Measurements from ENCODE around the gene IGFBP2.
"Not testable (repeated sequence)": the region's sequence is repeated elsewhere in the genome, so short reads cannot be mapped to it uniquely, and the experiment has no call there.

IGFBP2 gene

GRCh38 chr2:216632952-216633615 lies at the start of gene IGFBP2:
TSS of gene IGFBP2 (plus strand) at chr2:216633420. CDS start at chr2:216633524, 104 bp downstream.
- peak; percentile 6 for DNase-seq

DNA sequence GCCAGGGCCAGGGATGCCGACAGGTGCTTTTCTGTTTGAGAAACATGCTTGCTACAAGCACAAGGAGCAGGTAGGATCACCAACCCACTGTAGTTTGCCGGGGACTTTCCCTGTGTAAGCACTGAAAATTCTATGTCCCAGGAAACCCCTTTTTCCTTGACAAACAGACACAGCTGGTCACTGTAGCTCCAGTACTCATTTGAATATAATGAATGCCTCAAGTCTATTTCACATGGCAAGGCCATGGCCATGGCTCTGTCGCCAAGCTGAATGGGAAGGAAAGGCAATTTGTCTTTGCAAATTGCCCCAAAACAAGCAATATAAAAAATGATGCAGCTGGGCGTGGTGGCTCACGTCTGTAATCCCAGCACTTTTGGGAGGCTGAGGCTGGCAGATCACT lies 49.6 kb upstream of the IGFBP2 start:
- no peak for DNase-seq

DNA sequence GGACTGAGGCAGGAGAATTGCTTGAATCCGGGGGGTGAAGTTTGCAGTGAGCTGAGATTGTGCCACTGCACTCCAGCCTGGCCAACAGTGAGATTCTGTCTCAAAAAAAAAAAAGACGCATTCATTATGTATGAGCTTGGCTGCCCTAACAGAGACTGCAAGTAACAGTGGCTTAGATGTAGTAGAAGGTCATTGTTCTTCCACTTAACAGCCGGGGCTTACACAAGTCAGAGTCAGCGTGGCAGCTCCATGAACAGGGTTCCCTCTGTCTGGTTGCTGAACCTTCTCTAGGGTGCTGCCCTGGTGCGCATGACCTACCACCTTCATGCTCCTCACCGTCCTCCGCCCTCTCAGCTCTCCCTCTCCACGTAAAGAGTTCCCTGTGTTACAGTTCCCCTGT lies 49.1 kb upstream of the IGFBP2 start:
- DNase-seq: no peak

DNA sequence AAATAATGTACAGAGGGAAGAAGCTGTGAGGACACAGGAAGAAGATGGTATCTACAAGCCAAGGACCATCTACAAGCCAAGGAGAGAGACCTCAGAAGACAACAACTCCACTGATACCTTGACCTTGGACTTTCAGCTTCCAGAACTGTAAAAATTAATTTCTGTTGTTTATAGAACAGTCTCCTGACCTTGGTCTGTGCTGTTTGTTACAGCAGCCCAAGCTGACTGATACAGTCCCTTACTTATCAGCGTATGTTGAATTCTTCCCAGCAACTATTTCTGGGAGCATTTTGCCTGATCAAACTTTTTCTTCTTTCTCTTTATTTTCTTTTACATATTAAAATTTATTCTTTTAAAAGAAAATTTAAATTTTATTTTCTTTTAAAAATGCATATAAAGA lies 47.8 kb upstream of the IGFBP2 start:
- no peak for DNase-seq

- no peak for DNase-seq
Observed at GRCh38 chr2:216588861-216589710, 44.1 kb upstream of the IGFBP2 start.

GRCh38 chr2:216589791-216590190 lies 43.4 kb upstream of the IGFBP2 start:
- DNase-seq: no peak

DNA sequence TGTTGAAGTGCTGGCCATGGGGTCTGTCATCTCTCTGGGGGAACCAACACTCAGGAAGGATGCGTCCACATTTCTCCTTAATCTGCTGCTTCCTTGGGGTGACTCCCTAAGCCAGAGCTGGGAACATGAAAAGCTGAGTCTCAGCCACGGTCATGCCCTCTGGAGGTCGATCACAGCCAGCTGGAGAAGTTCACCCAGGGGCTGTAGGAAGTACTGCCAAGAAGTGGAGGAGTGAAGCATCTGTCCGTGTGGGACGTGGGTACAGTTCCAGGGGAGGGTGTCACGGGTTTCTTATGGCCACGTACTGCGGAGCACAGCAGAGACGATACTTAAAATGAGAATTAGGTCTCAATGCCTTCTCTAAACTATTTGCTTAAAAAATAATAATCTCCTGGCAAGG lies 42.4 kb upstream of the IGFBP2 start:
- DNase-seq: no peak

DNA sequence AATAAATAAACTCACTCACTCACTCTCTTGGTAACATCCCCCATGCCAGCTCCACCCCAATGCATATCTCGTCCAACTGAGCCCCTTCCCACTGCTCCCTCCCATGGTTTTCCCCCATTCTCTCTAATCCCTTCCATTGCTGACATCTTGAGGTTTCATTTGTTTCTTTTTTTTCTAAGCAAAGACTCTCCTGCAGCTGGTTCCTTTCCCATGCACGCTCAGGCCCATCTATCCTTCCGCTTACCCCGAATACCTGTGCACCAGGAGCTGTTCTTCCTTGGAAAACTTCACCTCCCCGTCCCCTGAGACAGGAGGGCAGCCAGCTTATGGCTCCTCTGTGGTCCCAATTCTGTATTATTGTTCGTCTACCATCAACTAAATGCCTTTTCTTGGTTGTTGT lies 41.7 kb upstream of the IGFBP2 start:
- no peak for DNase-seq

DNA sequence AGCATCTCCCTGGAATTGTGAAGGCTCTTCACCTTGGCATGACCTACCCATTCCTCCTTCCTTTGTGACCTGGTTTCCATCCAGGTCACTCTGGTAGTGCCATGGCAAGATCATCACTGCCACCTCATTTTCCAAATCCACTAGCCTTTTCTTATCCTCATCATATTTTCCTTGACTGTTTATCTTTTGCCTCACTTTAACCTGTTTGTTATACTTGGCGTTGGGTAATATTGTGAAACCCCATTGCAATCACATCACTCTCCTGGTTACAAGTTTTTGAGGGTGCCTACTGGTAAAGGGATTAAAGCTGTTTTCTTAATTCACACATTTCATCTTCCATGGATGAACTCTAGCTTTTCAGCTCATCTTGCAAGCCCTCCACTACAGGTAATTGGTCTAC lies 39.1 kb upstream of the IGFBP2 start:
- no peak for DNase-seq

GRCh38 chr2:216596236-216596979 lies 36.8 kb upstream of the IGFBP2 start:
- DNase-seq: no peak

DNA sequence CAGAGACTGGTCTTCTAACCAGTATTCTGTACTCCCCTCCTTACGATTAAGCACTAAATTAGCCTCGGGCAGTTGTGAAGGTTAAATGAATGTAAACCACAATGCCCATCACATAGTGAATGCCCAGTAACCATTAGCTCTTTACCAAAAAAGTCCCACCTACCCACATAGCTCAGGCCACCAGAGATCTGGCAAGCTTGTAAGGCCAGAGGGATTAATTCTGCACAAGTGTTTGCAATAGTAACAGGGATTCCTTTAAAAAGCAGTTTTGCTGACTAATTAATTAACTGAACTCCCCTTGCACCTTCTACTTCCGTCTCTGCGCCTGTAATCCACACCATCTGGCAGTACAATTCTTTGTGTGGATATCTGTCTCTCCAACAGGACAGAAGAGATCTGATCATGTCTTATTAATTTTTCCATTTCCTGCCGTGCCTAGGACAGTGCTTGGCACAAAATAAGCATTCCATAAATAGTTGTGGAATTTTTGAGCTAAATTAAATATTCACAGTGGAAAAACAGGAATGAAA lies 36.2 kb upstream of the IGFBP2 start:
- DNase-seq: peak; percentile 2

DNA sequence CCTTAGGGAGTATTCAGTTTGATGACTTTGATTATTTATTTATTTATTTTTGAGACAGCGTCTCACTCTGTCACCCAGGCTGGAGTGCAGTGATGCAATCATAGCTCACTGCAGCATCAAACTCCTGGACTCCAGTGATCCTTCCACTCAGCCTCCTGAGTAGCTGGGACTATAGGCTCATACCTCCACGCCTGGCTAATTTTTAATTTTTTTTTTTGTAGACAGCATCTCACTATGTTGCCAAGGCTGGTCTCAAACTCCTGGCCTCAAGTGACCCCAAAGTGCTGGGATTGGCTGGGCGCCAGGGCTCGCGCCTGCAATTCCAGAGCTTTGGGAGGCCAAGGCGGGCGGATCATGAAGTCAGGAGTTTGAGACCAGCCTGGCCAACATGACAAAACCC lies 35.4 kb upstream of the IGFBP2 start:
- DNase-seq: not testable (repeated sequence)

- no peak for DNase-seq
Observed at GRCh38 chr2:216601632-216602409, 31.4 kb upstream of the IGFBP2 start.

DNA sequence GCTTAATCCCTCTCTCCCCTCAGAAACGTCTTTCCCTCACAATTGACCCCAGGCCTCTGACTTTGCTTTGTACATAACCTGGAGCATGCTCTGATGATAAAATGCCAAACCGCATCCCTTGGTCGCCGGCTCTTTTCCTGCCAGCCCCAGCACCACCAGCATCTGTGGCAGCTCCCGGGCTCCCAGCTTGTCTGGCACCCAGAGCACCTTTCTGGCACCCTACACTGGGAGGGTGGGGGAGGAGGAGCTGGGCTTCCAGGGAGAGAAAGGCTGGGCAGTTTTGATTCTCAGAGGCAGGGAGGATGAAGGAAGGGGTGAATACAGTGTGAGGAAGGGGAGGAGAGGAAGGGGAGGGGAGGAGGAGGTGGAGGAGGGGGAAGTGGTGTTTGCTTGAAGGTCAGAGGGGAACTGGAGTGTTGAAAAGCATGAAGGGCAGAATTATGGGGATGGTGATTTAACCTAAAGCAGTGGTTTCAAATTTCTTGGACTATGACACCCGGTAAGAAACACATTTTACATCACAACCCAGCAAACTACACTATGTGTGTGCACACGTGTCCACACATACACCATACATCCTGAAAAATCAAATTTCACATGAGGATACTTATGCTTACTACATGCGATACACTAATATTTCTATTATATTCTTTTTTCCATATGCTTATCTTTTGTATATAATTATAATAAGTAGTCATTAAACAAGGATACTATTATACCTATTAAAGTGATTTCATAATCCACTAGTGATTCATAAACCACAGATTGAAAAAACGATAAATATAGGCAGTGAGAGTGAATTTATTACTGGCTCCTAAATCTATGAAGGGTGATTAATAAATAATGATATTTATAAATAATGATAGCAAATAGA lies 30.0 kb upstream of the IGFBP2 start:
- DNase-seq: no peak

GRCh38 chr2:216603884-216604245 lies 29.4 kb upstream of the IGFBP2 start:
- DNase-seq: no peak

- no peak for DNase-seq
Observed at GRCh38 chr2:216604458-216604857, 28.8 kb upstream of the IGFBP2 start.

- DNase-seq: no peak
Observed at GRCh38 chr2:216606551-216607276, 26.5 kb upstream of the IGFBP2 start.

- no peak for DNase-seq
Observed at GRCh38 chr2:216607277-216607560, 26.0 kb upstream of the IGFBP2 start.

DNA sequence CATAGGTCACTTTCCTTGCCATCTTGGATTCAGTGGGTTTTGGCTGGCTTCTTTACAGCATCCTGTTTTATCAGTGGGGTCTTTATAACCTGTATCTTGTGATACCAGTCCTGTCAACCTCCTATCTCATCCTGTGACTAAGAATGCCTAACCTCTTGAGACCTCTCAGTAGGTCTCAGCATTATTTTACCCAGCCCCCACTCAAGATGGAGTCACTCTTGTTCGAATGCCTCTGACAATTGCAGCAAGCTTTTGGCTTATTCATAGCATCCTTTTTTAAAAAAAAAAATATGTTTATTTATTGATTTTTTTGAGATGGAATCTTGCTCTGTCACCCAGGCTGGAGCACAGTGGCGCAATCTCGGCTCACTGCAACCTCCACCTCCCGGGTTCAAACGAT lies 24.7 kb upstream of the IGFBP2 start:
- DNase-seq: no peak

GRCh38 chr2:216615298-216616082 lies 17.7 kb upstream of the IGFBP2 start:
- DNase-seq: no peak
